Adrenal gland (tissue), 5 donors: ENCODE measurements around the gene HPN.

Source experiments
- CTCF ChIP-seq, 6 experiments: fragments of 450-650 bp in 4 of 6; fragments of 200-600 bp in 2 of 6; sonication (generic) in 1 of 6; IDR thresholded peaks; 1 replicate in 5 of 6; 2 replicates in 1 of 6; pipeline versions ENCODE4 v1.5.1 to v1.8.0; 2016 to 2021; ENCODE audit warnings: antibody characterized with exemption in 6 of 6, mild to moderate bottlenecking in 2 of 6, moderate library complexity in 1 of 6
- POLR2A ChIP-seq, 2 donors: fragments of 450-650 bp; IDR thresholded peaks; one replicate each; pipeline ENCODE4 v1.6.1; 2017; ENCODE audit warnings: antibody characterized with exemption in 2 of 2, mild to moderate bottlenecking in 2 of 2, moderate library complexity in 1 of 2
- donor health status: DM: no; HTN: no; CAD: no.

- TF ChIP-seq CTCF (IDR thresholded peaks at IDR 0.05) (no peak), POLR2A (IDR thresholded peaks at IDR 0.05) (no peak)
Observed at GRCh38 chr19:35023428-35023827, 18.1 kb upstream of the HPN start.
